Gastroesophageal sphincter (tissue), 4 donors: Measurements from ENCODE around the gene IQCC. TPM values are rescaled to one million over a fixed set of nuclear protein-coding genes. Genes with fewer than 3 reads are reported as not detected.

ENCODE experiments used
- ATAC-seq: fragments of 150-250 bp; one replicate; pipeline ENCODE4 v1.9.1; 2016; ENCODE audit warnings: mild to moderate bottlenecking, moderate library complexity
- H3K27ac ChIP-seq, 4 donors: fragments of 200-600 bp; sonication (generic) in 3 of 4; 1 replicate in 3 of 4; 2 replicates in 1 of 4; pipeline ENCODE4 v1.5.1; 2016 to 2019
- H3K27me3 ChIP-seq: fragments of 200-600 bp; sonication (generic); one replicate; pipeline ENCODE4 v1.5.1; 2019
- H3K36me3 ChIP-seq, 2 donors: fragments of 200-600 bp; sonication (generic); one replicate each; pipeline ENCODE4 v1.5.1; 2019; ENCODE audit warnings: control low read depth in 1 of 2
- H3K4me1 ChIP-seq, 3 donors: fragments of 200-600 bp; sonication (generic); 1 replicate in 2 of 3; 2 replicates in 1 of 3; pipeline ENCODE4 v1.5.1; 2016 to 2019; ENCODE audit warnings: control low read depth in 2 of 3
- H3K4me3 ChIP-seq, 2 donors: fragments of 200-600 bp; sonication (generic); one replicate each; pipeline ENCODE4 v1.5.1; 2019; ENCODE audit warnings: mild to moderate bottlenecking in 1 of 2, moderate library complexity in 1 of 2
- H3K9me3 ChIP-seq, 3 donors: fragments of 200-600 bp; sonication (generic); one replicate each; pipeline ENCODE4 v1.5.1; 2017 to 2019; ENCODE audit warnings: control low read depth in 2 of 3
- EP300 ChIP-seq: sonication (generic); formaldehyde crosslinking; IDR thresholded peaks from one replicate; pipeline ENCODE4 v1.6.1; 2017; ENCODE audit warnings: antibody characterized with exemption, mild to moderate bottlenecking
- POLR2A ChIP-seq, 2 donors: fragments of 450-650 bp; IDR thresholded peaks; one replicate each; pipeline ENCODE4 v1.6.1; 2017; ENCODE audit warnings: antibody characterized with exemption in 2 of 2, mild to moderate bottlenecking in 2 of 2, moderate library complexity in 1 of 2
- POLR2AphosphoS5 ChIP-seq: sonication (generic); formaldehyde crosslinking; IDR thresholded peaks from one replicate; pipeline ENCODE4 v1.6.1; 2017; ENCODE audit warnings: antibody characterized with exemption
- WGBS, 2 donors: methylation state at CpG; one replicate each; pipeline ENCODE4 v1.1.5; 2018; ENCODE audit warnings: low coverage in 1 of 2; 5-methylcytosine and 5-hydroxymethylcytosine counted together
- total RNA-seq, 4 donors: library from RNA; depleted of rRNA; stranded (reverse); fragments of >200 nt; gene quantifications; one replicate each; pipeline ENCODE4 v1.1.0, GENCODE V29; 2016
- TF ChIP-seq, protein P1 (sequence below), 4 experiments: fragments of 200-600 bp in 2 of 4; fragments of 450-650 bp in 2 of 4; sonication (generic) in 1 of 4; IDR thresholded peaks; one replicate each; pipeline ENCODE4 v1.5.1; 2017 to 2019; ENCODE audit warnings: antibody characterized with exemption in 4 of 4, mild to moderate bottlenecking in 2 of 4, moderate library complexity in 2 of 4

The IQCC gene
- total RNA-seq, 4 donors from 2014 or later = 0.69 to 1.9 (median 1.3) TPM

DNA sequence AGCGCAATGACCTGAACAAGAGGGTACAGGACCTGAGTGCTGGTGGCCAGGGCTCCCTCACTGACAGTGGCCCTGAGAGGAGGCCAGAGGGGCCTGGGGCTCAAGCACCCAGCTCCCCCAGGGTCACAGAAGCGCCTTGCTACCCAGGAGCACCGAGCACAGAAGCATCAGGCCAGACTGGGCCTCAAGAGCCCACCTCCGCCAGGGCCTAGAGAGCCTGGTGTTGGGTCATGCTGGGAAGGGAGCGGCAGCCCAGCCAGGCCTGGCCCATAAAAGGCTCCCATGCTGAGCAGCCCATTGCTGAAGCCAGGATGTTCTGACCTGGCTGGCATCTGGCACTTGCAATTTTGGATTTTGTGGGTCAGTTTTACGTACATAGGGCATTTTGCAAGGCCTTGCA lies 10.5 kb upstream of the IQCC start:
- WGBS, 2 donors = no CpG with 5 or more reads among the region's 6 CpGs
- Histone ChIP-seq H3K4me1 (peaks cover 6 to 14% (median 6%) of the 10 kb centered on the region in 3 donors), H3K36me3 (peaks cover 0 to 85% of the 10 kb centered on the region in 2 donors), H3K4me3 (no peak overlapping the region), H3K9me3 (no peaks in the 10 kb centered on the region), H3K27ac (no peak overlapping the region), H3K27me3 (no peaks in the 10 kb centered on the region)
- no peak for ATAC-seq
- no peak for TF ChIP-seq POLR2A (IDR thresholded peaks at IDR 0.05)
- no peak for TF ChIP-seq EP300
- TF ChIP-seq POLR2AphosphoS5 = no peak
- TF ChIP-seq, protein P1, sequence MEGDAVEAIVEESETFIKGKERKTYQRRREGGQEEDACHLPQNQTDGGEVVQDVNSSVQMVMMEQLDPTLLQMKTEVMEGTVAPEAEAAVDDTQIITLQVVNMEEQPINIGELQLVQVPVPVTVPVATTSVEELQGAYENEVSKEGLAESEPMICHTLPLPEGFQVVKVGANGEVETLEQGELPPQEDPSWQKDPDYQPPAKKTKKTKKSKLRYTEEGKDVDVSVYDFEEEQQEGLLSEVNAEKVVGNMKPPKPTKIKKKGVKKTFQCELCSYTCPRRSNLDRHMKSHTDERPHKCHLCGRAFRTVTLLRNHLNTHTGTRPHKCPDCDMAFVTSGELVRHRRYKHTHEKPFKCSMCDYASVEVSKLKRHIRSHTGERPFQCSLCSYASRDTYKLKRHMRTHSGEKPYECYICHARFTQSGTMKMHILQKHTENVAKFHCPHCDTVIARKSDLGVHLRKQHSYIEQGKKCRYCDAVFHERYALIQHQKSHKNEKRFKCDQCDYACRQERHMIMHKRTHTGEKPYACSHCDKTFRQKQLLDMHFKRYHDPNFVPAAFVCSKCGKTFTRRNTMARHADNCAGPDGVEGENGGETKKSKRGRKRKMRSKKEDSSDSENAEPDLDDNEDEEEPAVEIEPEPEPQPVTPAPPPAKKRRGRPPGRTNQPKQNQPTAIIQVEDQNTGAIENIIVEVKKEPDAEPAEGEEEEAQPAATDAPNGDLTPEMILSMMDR (IDR thresholded peaks at IDR 0.05) = no peak

DNA sequence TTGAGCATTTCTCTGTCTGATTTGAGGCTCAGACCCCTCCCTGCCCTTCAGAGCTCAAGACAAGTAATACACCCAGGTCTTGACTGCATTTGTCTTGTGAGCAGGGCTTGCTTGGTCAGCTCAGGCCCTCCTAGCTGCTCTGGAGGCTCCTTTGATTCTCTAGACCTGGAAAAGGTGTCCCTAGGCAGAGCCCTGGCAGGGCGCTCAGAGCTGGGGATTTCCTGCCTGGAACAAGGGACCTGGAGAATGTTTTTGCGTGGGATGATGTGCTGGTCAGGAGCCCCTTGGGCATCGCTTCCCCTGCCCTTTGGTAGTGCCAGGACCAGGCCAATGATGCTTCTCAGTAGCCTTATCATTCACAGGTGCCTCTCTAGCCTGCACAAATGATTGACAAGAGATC lies 9.9 kb upstream of the IQCC start:
- Histone ChIP-seq H3K4me3 (no peak overlapping the region), H3K9me3 (no peaks in the 10 kb centered on the region), H3K27me3 (no peaks in the 10 kb centered on the region), H3K4me1 (peaks cover 6 to 19% (median 8%) of the 10 kb centered on the region in 3 donors), H3K36me3 (peaks cover 0 to 80% of the 10 kb centered on the region in 2 donors), H3K27ac (no peak overlapping the region)
- 81 to 90% methylated on average over 2 to 3 of the region's 3 CpGs for WGBS, 2 donors
- no peak for ATAC-seq
- TF ChIP-seq EP300 (no peak), POLR2A (IDR thresholded peaks at IDR 0.05) (no peak), POLR2AphosphoS5 (no peak)
- TF ChIP-seq, protein P1 (IDR thresholded peaks at IDR 0.05) = no peak

DNA sequence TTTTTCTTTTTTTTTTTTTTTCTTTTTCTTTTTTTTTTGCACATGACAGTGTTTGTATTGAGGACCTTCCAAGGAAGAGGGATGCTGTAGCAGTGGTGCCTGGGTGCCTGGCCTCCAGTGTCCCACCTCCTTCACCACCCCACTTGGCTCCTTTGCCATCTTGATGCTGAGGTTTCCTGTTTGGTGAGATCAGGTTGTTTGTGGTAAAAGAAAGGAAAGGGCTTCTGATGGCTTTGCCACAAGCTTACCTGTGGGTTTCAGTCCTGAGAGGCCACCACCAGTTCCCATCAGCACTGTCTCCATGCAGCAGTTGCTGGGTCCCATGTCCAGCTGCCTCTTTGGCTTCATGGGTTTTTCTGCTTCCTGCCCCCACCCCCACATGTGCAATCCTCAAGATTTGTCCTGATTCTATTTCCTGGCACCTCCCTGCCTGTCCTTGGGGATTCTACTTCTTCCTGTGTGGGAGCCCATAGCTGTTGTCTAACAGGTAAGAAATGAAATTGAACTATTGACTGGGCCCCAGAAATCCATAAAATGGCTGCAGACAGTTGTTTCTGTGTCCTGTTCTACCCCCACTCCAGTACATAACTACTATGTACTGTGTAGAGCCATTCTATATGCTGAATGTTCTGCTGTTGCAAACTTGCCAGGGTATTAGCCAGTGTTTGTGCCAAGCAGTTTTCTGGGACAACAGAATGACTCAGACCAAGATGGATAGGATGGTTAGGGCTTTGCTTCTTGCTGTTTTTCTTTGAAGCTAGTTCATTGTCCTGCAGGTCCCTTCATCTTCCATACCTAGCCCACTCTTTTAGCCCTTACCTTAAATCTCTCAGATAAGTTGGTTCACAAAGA lies 9.3 kb upstream of the IQCC start:
- ATAC-seq = no peak

DNA sequence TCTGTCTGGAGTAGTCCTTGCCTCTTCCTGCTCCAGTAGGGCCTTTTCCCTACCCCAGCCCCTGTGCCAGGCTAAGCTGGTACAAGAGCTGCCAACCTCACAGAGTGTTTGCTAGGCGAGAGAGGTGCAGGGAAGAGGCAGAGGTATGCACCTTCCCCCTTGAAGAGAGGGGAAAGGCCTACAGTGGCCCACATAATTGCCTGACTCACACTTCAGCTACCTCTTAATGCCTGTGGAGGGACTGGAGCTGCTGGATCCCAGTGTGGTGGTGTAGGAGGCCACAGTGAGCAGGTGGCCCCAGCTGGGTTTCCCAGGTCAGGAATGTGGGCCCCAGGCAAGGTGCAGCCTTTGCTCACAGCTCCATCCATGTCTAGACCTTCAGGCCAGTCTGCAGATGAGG lies 8.4 kb upstream of the IQCC start:
- H3K27me3 ChIP-seq = no peaks in the 10 kb centered on the region
- ATAC-seq = no peak
- H3K27ac ChIP-seq = no peak overlapping the region
- TF ChIP-seq POLR2AphosphoS5 = no peak
- TF ChIP-seq POLR2A (IDR thresholded peaks at IDR 0.05) = no peak
- no peak for TF ChIP-seq EP300
- TF ChIP-seq, protein P1 (IDR thresholded peaks at IDR 0.05) = no peak
- no peak overlapping the region for H3K4me3 ChIP-seq
- no CpG with 5 or more reads among the region's 1 CpG for WGBS, 2 donors
- H3K4me1 ChIP-seq = peaks cover 6 to 33% (median 15%) of the 10 kb centered on the region in 3 donors
- no peaks in the 10 kb centered on the region for H3K9me3 ChIP-seq
- H3K36me3 ChIP-seq = peaks cover 0 to 64% of the 10 kb centered on the region in 2 donors

More for the DNA sequence above, 9.3 kb upstream of the IQCC start:
- H3K4me3 ChIP-seq = no peak overlapping the region
- TF ChIP-seq POLR2A (IDR thresholded peaks at IDR 0.05) (no peak), EP300 (no peak), POLR2AphosphoS5 (no peak)
- TF ChIP-seq, protein P1 (IDR thresholded peaks at IDR 0.05) = no peak
- H3K27me3 ChIP-seq = no peaks in the 10 kb centered on the region
- H3K36me3 ChIP-seq = peaks cover 0 to 73% of the 10 kb centered on the region in 2 donors
- no peak overlapping the region for H3K27ac ChIP-seq
- no peaks in the 10 kb centered on the region for H3K9me3 ChIP-seq
- peaks cover 6 to 24% (median 8%) of the 10 kb centered on the region in 3 donors for H3K4me1 ChIP-seq

DNA sequence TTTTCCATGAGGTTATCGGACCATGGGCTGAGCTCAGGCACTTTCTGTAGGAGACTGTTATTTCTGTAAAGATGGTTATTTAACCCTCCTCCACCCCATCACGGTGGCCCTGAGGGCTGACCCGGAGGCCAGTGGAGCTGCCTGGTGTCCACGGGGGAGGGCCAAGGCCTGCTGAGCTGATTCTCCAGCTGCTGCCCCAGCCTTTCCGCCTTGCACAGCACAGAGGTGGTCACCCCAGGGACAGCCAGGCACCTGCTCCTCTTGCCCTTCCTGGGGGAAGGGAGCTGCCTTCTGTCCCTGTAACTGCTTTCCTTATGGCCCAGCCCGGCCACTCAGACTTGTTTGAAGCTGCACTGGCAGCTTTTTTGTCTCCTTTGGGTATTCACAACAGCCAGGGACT lies 7.6 kb upstream of the IQCC start:
- TF ChIP-seq, protein P1 (IDR thresholded peaks at IDR 0.05) = no peak
- TF ChIP-seq POLR2A (IDR thresholded peaks at IDR 0.05) (no peak), POLR2AphosphoS5 (no peak), EP300 (no peak)
- Histone ChIP-seq H3K27ac (peak overlapping the region in 1 of 4 donors; percentile 24), H3K36me3 (peaks cover 0 to 57% of the 10 kb centered on the region in 2 donors), H3K9me3 (no peaks in the 10 kb centered on the region), H3K4me3 (no peak overlapping the region), H3K4me1 (peaks cover 6 to 36% (median 15%) of the 10 kb centered on the region in 3 donors), H3K27me3 (no peaks in the 10 kb centered on the region)
- no peak for ATAC-seq
- WGBS, 2 donors = 64 to 76% methylated on average over 2 of the region's 6 CpGs
